Tibial nerve (tissue), 4 donors: ENCODE data around the gene EXOC2. TPM values are rescaled to one million over a fixed set of nuclear protein-coding genes. Genes with fewer than 3 reads are reported as not detected.

Experiments used
- DNase-seq, 2 donors: peaks; one replicate each; pipeline ENCODE4 v3.0.0-alpha.2; 2019; ENCODE audit warnings: low spot score in 2 of 2
- H3K27ac ChIP-seq, 4 donors: fragments of 200-600 bp; sonication (generic) in 3 of 4; one replicate each; pipeline ENCODE4 v1.5.1; 2017 to 2019; ENCODE audit warnings: mild to moderate bottlenecking in 1 of 4
- H3K27me3 ChIP-seq, 2 donors: fragments of 200-600 bp; sonication (generic) in 1 of 2; one replicate each; pipeline versions ENCODE4 v1.5.1 to v1.6.0; 2017 to 2019
- H3K36me3 ChIP-seq, 3 donors: fragments of 200-600 bp; sonication (generic); one replicate each; pipeline ENCODE4 v1.5.1; 2018 to 2019
- H3K4me1 ChIP-seq, 4 donors: fragments of 200-600 bp; sonication (generic) in 3 of 4; one replicate each; pipeline ENCODE4 v1.5.1; 2017 to 2019
- H3K4me3 ChIP-seq, 4 donors: fragments of 200-600 bp; sonication (generic) in 3 of 4; one replicate each; pipeline ENCODE4 v1.5.1; 2017 to 2019; ENCODE audit warnings: mild to moderate bottlenecking in 1 of 4, moderate library complexity in 1 of 4
- H3K9me3 ChIP-seq, 4 donors: fragments of 200-600 bp; sonication (generic) in 3 of 4; one replicate each; pipeline ENCODE4 v1.5.1; 2017 to 2019
- EP300 ChIP-seq, 2 donors: sonication (generic); formaldehyde crosslinking; IDR thresholded peaks; one replicate each; pipeline ENCODE4 v1.6.1; 2017; ENCODE audit warnings: antibody characterized with exemption in 2 of 2, mild to moderate bottlenecking in 1 of 2
- POLR2A ChIP-seq, 2 donors: fragments of 450-650 bp; IDR thresholded peaks; one replicate each; pipeline ENCODE4 v1.6.1; 2017; ENCODE audit warnings: antibody characterized with exemption in 2 of 2, mild to moderate bottlenecking in 2 of 2, moderate library complexity in 2 of 2
- WGBS, 2 donors: methylation state at CpG; one replicate each; pipeline ENCODE4 v1.1.5; 2018; 5-methylcytosine and 5-hydroxymethylcytosine counted together
- total RNA-seq, 4 donors: library from RNA; depleted of rRNA; stranded (reverse); fragments of >200 nt; gene quantifications; one replicate each; pipeline ENCODE4 v1.1.0, GENCODE V29; 2016
- TF ChIP-seq, protein P1 (sequence below), 5 experiments: fragments of 200-600 bp in 3 of 5; fragments of 450-650 bp in 2 of 5; sonication (generic) in 3 of 5; IDR thresholded peaks; one replicate each; pipeline ENCODE4 v1.5.1; 2016 to 2019; ENCODE audit warnings: antibody characterized with exemption in 5 of 5, mild to moderate bottlenecking in 3 of 5, moderate library complexity in 2 of 5

Gene EXOC2
- total RNA-seq, 4 donors from 2014 or later, result 20.8 to 30.0 (median 24.1) TPM

GRCh38 chr6:498795-499231, 194.1 kb downstream of the EXOC2 start:
- Histone ChIP-seq H3K4me3 (no peak overlapping the region), H3K36me3 (peaks cover 0 to 43% (median 0%) of the 10 kb centered on the region in 3 donors), H3K4me1 (no peaks in the 10 kb centered on the region), H3K9me3 (no peaks in the 10 kb centered on the region), H3K27me3 (no peaks in the 10 kb centered on the region), H3K27ac (no peak overlapping the region)
- DNase-seq, result no peak
- WGBS, 2 donors, result 86 to 87% methylated on average over 9 of the region's 9 CpGs
- TF ChIP-seq POLR2A (IDR thresholded peaks at IDR 0.05) (no peak), EP300 (IDR thresholded peaks at IDR 0.05) (no peak)
- TF ChIP-seq, protein P1, sequence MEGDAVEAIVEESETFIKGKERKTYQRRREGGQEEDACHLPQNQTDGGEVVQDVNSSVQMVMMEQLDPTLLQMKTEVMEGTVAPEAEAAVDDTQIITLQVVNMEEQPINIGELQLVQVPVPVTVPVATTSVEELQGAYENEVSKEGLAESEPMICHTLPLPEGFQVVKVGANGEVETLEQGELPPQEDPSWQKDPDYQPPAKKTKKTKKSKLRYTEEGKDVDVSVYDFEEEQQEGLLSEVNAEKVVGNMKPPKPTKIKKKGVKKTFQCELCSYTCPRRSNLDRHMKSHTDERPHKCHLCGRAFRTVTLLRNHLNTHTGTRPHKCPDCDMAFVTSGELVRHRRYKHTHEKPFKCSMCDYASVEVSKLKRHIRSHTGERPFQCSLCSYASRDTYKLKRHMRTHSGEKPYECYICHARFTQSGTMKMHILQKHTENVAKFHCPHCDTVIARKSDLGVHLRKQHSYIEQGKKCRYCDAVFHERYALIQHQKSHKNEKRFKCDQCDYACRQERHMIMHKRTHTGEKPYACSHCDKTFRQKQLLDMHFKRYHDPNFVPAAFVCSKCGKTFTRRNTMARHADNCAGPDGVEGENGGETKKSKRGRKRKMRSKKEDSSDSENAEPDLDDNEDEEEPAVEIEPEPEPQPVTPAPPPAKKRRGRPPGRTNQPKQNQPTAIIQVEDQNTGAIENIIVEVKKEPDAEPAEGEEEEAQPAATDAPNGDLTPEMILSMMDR (IDR thresholded peaks at IDR 0.05), result no peak

DNA sequence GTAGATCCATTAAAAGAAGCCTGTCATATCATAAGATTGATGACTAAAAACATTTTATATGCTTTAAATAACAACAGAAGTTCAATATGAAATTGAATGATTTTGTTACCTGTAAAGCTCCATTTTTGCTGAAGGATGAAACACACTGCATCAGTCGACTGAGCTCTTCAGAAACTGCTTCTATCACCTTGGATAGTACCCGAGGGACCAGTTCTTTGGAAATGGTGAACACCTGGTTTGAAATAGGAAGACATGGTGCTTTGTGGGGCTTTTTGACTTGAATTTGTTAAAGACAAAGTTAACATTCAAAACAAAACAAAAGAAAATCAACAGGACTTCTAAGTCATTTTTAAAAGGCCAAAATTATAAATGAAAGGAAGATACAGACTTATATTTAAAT, 195.7 kb downstream of the EXOC2 start:
- no peaks in the 10 kb centered on the region for H3K27me3 ChIP-seq
- TF ChIP-seq POLR2A (IDR thresholded peaks at IDR 0.05) (no peak), EP300 (IDR thresholded peaks at IDR 0.05) (no peak)
- TF ChIP-seq, protein P1 (IDR thresholded peaks at IDR 0.05), result no peak
- 90 to 93% methylated on average over 2 of the region's 2 CpGs for WGBS, 2 donors
- no peak overlapping the region for H3K27ac ChIP-seq
- H3K9me3 ChIP-seq, result no peaks in the 10 kb centered on the region
- peaks cover 0 to 54% (median 0%) of the 10 kb centered on the region in 3 donors for H3K36me3 ChIP-seq
- H3K4me1 ChIP-seq, result no peaks in the 10 kb centered on the region
- no peak for DNase-seq
- no peak overlapping the region for H3K4me3 ChIP-seq

DNA sequence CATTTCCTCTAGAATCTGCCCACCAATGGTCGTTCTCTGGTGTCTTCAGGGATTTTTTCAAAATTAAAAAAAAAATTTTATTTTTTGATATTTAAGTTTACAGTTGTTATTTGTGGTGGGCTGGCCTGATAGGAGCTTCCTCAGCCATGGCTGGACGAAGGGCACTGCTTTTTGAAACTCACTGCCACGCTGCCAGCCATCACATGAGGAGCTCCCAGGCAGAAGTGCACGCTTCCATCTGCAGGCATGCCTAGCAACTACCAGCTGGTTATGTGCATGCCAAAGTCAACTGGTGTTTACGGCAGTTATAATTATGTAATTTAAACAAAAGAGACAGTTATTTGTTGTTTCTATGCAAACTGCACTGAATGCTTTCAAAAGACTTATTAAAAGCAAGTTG, 196.3 kb downstream of the EXOC2 start:
- peaks cover 0 to 61% (median 0%) of the 10 kb centered on the region in 3 donors for H3K36me3 ChIP-seq
- WGBS, 2 donors, result 94 to 96% methylated on average over 5 of the region's 5 CpGs
- H3K27ac ChIP-seq, result no peak overlapping the region
- no peaks in the 10 kb centered on the region for H3K4me1 ChIP-seq
- TF ChIP-seq, protein P1 (IDR thresholded peaks at IDR 0.05), result no peak
- TF ChIP-seq POLR2A (IDR thresholded peaks at IDR 0.05) (no peak), EP300 (IDR thresholded peaks at IDR 0.05) (no peak)
- DNase-seq, result no peak
- no peaks in the 10 kb centered on the region for H3K9me3 ChIP-seq
- no peaks in the 10 kb centered on the region for H3K27me3 ChIP-seq
- no peak overlapping the region for H3K4me3 ChIP-seq

DNA sequence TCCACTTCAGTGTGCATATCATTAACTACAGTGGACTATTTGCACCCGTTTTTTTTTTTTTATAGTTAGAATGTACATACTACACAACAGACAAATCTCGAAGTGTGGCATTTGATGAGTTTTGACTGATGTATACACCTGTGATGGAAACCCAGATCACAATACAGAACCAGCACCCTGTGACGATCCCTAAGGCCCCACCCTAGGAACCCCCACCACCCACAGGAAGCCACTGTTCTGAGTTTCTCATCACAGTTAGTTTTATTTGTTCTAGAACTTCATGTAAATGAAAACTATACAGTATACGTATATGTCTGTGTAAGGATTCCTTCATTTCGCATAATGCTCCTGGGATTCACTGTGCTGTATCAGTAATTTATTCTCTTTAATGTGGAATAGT, 198.5 kb downstream of the EXOC2 start:
- Histone ChIP-seq H3K27me3 (no peaks in the 10 kb centered on the region), H3K4me1 (peaks cover 0 to 3% (median 0%) of the 10 kb centered on the region in 4 donors), H3K4me3 (no peak overlapping the region), H3K27ac (no peak overlapping the region), H3K9me3 (no peaks in the 10 kb centered on the region), H3K36me3 (peaks cover 0 to 77% (median 0%) of the 10 kb centered on the region in 3 donors)
- no peak for DNase-seq
- WGBS, 2 donors, result 92 to 93% methylated on average over 5 of the region's 5 CpGs
- no peak for TF ChIP-seq POLR2A (IDR thresholded peaks at IDR 0.05)
- TF ChIP-seq, protein P1 (IDR thresholded peaks at IDR 0.05), result no peak
- no peak for TF ChIP-seq EP300 (IDR thresholded peaks at IDR 0.05)

GRCh38 chr6:493840-494239, 199.1 kb downstream of the EXOC2 start:
- TF ChIP-seq, protein P1 (IDR thresholded peaks at IDR 0.05), result no peak
- TF ChIP-seq POLR2A (IDR thresholded peaks at IDR 0.05) (no peak), EP300 (IDR thresholded peaks at IDR 0.05) (no peak)
- Histone ChIP-seq H3K27ac (no peak overlapping the region), H3K4me3 (no peak overlapping the region), H3K36me3 (peaks cover 0 to 80% (median 0%) of the 10 kb centered on the region in 3 donors), H3K4me1 (peaks cover 0 to 3% (median 0%) of the 10 kb centered on the region in 4 donors), H3K9me3 (no peaks in the 10 kb centered on the region), H3K27me3 (no peaks in the 10 kb centered on the region)
- WGBS, 2 donors, result 76 to 79% methylated on average over 6 of the region's 6 CpGs
- no peak for DNase-seq
